HepG2 (cell line): ENCODE results near the gene ETHE1. TPM values are rescaled to one million over a fixed set of nuclear protein-coding genes. Genes with fewer than 3 reads are reported as not detected.
A peak's percentile ranks its signal among the peaks of the same experiment; 100 is the strongest.

ENCODE experiments used
- ATAC-seq: fragments of 200-7000 bp; cut with Tn5 transposase; 3 replicates; pipeline ENCODE4 v1.9.1; 2020; ENCODE audit warnings: mild to moderate bottlenecking, moderate library complexity
- BruUV-seq: library from RNA; stranded (reverse); fragments of 400-500 nt; replicated peaks from 2 replicates; lab custom pipeline; 2021; lab: Mats Ljungman, UMichigan
- CTCF ChIA-PET: fragments of 300-600 bp; formaldehyde crosslinking; extraction: SDS; loops from one replicate; lab custom pipeline; 2021; ENCODE audit warnings: low total read pairs, inconsistent platforms, low intra/inter-chr PET ratio; lab: Yijun Ruan, JAX
- POLR2A ChIA-PET: fragments of 350-600 bp; sonication (Branson Sonifier 250); formaldehyde crosslinking; loops from one replicate; lab custom pipeline; 2020; ENCODE audit warnings: antibody characterized with exemption, inconsistent platforms; lab: Yijun Ruan, JAX
- DNase-seq: peaks from one replicate; pipeline ENCODE4 v3.0.0-alpha.2; 2015; ENCODE audit warnings: low spot score
- FAIRE-seq: peaks from 3 replicates; lab custom pipeline; 2011; peaks lifted over from hg19 to GRCh38; lab: Jason Lieb, UNC
- H2AFZ ChIP-seq: one replicate; pipeline ENCODE4 v1.6.1; 2011; ENCODE audit warnings: low read length, inconsistent platforms
- H3K27ac ChIP-seq: fragments of 300-600 bp; 3 replicates; pipeline ENCODE4 v1.8.0; 2011; ENCODE audit warnings: mixed run types, mild to moderate bottlenecking, mixed read lengths, low read length, inconsistent platforms; ENCODE audit not compliant: insufficient read depth; ENCODE audit errors: extremely low read length
- H3K27me3 ChIP-seq, 2 experiments: fragments of 200-600 bp in 1 of 2; 2 replicates in 1 of 2; 3 replicates in 1 of 2; pipeline versions ENCODE4 v1.6.0 to v1.8.0; 2011; ENCODE audit warnings: low read length in 2 of 2, mild to moderate bottlenecking in 2 of 2, moderate library complexity in 2 of 2, inconsistent platforms in 1 of 2; ENCODE audit not compliant: insufficient read depth in 2 of 2, control insufficient read depth in 1 of 2
- H3K36me3 ChIP-seq, 2 experiments: fragments of 200-600 bp in 1 of 2; replicated peaks in 1 of 2; 2 replicates in 1 of 2; 3 replicates in 1 of 2; pipeline versions ENCODE4 v1.5.1 to v1.8.0; 2011; ENCODE audit warnings: low read length in 2 of 2, inconsistent platforms in 1 of 2; ENCODE audit not compliant: insufficient read depth in 2 of 2, control insufficient read depth in 1 of 2
- H3K4me1 ChIP-seq: 2 replicates; pipeline ENCODE4 v1.5.1; 2012; ENCODE audit warnings: low read length, inconsistent platforms; ENCODE audit not compliant: insufficient read depth
- H3K4me2 ChIP-seq: 2 replicates; pipeline ENCODE4 v1.6.0; 2011; ENCODE audit warnings: low read depth, low read length, inconsistent platforms
- H3K4me3 ChIP-seq, 3 experiments: fragments of 200-600 bp in 1 of 3; sonication (generic), shearing (Covaris generic) in 1 of 3; replicated peaks in 1 of 3; 2 replicates each; pipeline ENCODE4 v1.5.1; 2011 to 2016; ENCODE audit warnings: low read length in 3 of 3, inconsistent platforms in 2 of 3, low read depth in 2 of 3, mild to moderate bottlenecking in 2 of 3, control low read depth in 1 of 3, mixed read lengths in 1 of 3; ENCODE audit not compliant: insufficient read depth in 1 of 3
- H3K79me2 ChIP-seq: one replicate; pipeline ENCODE4 v1.6.1; 2011; ENCODE audit warnings: low read length, inconsistent platforms; ENCODE audit not compliant: insufficient read depth
- H3K9ac ChIP-seq: 2 replicates; pipeline ENCODE4 v1.6.0; 2011; ENCODE audit warnings: mild to moderate bottlenecking, low read depth, low read length, inconsistent platforms; ENCODE audit not compliant: insufficient read depth
- H3K9me3 ChIP-seq: 2 replicates; pipeline ENCODE4 v1.5.1; 2012; ENCODE audit warnings: mild to moderate bottlenecking, low read length
- H4K20me1 ChIP-seq: 2 replicates; pipeline ENCODE4 v1.6.0; 2011; ENCODE audit warnings: inconsistent platforms, mild to moderate bottlenecking, low read length, moderate library complexity; ENCODE audit not compliant: insufficient read depth
- CHCHD3 ChIP-seq: sonication (generic); formaldehyde crosslinking; IDR thresholded peaks from 2 replicates; pipeline ENCODE4 v1.8.0; 2022; ENCODE audit warnings: mild to moderate bottlenecking, missing genetic modification reagents, moderate library complexity
- CHD2 ChIP-seq: IDR thresholded peaks from 2 replicates; pipeline ENCODE4 v1.6.1; 2011; ENCODE audit warnings: low read depth, low read length, improper control_type of control experiment
- HNRNPH1 ChIP-seq: fragments of 200-400 bp; formaldehyde crosslinking; optimal IDR thresholded peaks from 2 replicates; pipeline ENCODE3; 2017; ENCODE audit warnings: mild to moderate bottlenecking, low read depth, low read length
- MTERF4 ChIP-seq: sonication (generic); formaldehyde crosslinking; IDR thresholded peaks from 2 replicates; pipeline ENCODE4 v1.8.0; 2023; ENCODE audit warnings: mild to moderate bottlenecking, missing genetic modification reagents
- PHF20 ChIP-seq: sonication (generic); formaldehyde crosslinking; IDR thresholded peaks from 2 replicates; pipeline ENCODE4 v1.5.0; 2020; ENCODE audit warnings: mild to moderate bottlenecking, missing genetic modification reagents
- ZNF451 ChIP-seq: sonication (generic); formaldehyde crosslinking; IDR thresholded peaks from 2 replicates; pipeline ENCODE4 v1.5.0; 2020; ENCODE audit warnings: mild to moderate bottlenecking, missing genetic modification reagents
- ZNF614 ChIP-seq: IDR thresholded peaks from 2 replicates; pipeline ENCODE4 v1.6.1; 2018; ENCODE audit warnings: missing biosample characterization, missing genetic modification reagents, inconsistent platforms, borderline replicate concordance
- ZNF678 ChIP-seq: sonication (generic); formaldehyde crosslinking; IDR thresholded peaks from 2 replicates; pipeline ENCODE4 v1.4.0; 2020; ENCODE audit warnings: mild to moderate bottlenecking, missing genetic modification reagents
- ZSCAN29 ChIP-seq: sonication (generic); formaldehyde crosslinking; conservative IDR thresholded peaks from 2 replicates; pipeline ENCODE4 v1.4.0; 2020; ENCODE audit warnings: mild to moderate bottlenecking, missing genetic modification reagents
- WGBS: methylation state at CpG from one replicate; pipeline ENCODE4 v1.1.6; 2017; ENCODE audit warnings: low lambda C conversion rate; 5-methylcytosine and 5-hydroxymethylcytosine counted together
- in situ Hi-C: cut with HindIII; loops from 2 replicates; pipeline ENCODE4 v1.10.0; 2017; ENCODE audit warnings: low pct_unique_long_range_greater_than_20kb; ENCODE audit not compliant: extremely low pct_ligation_motif_present
- intact Hi-C: fragments of 100-400 bp; cut with micrococcal nuclease; formaldehyde crosslinking; loops from one replicate; pipeline ENCODE4 v1.10.0; 2022; ENCODE audit not compliant: unreplicated experiment
- polyA plus RNA-seq, 8 experiments: library from polyadenylated mRNA; depleted of rRNA in 3 of 8; stranded (reverse) in 7 of 8; unstranded in 1 of 8; fragments of >200 nt; fragmentation: Illumina TruSeq in 4 of 8; extraction: Trizol in 4 of 8; gene quantifications; 2 replicates each; pipeline versions ENCODE4 v1.2.1 to v1.2.3, GENCODE V29; 2011 to 2016; ENCODE audit warnings: low read depth in 4 of 8, missing spikeins in 1 of 8, mixed read lengths in 1 of 8; ENCODE audit not compliant: insufficient read depth in 1 of 8
- total RNA-seq, 5 experiments: library from RNA; depleted of rRNA; stranded (reverse); fragments of >200 nt; fragmentation: Illumina TruSeq; extraction: Trizol; gene quantifications; 2 replicates each; pipeline ENCODE4 v1.2.3, GENCODE V29; 2016; ENCODE audit warnings: low read depth in 1 of 5
- TF ChIP-seq, protein P1 (sequence below): sonication (generic); formaldehyde crosslinking; IDR thresholded peaks from 2 replicates; pipeline ENCODE4 v1.5.0; 2020; ENCODE audit warnings: mild to moderate bottlenecking, missing genetic modification reagents, borderline replicate concordance
- TF ChIP-seq, protein P2 (sequence below): sonication (generic); formaldehyde crosslinking; IDR thresholded peaks from 2 replicates; pipeline ENCODE4 v1.4.0; 2020; ENCODE audit warnings: mild to moderate bottlenecking, missing genetic modification reagents

ETHE1 gene
- total and polyA plus RNA-seq, 2 of the 13 experiments (the other 11 are each of a cell fraction or from before 2014, with no cell fraction given): 32.5 to 58.4 TPM

- TF ChIP-seq, protein P1, sequence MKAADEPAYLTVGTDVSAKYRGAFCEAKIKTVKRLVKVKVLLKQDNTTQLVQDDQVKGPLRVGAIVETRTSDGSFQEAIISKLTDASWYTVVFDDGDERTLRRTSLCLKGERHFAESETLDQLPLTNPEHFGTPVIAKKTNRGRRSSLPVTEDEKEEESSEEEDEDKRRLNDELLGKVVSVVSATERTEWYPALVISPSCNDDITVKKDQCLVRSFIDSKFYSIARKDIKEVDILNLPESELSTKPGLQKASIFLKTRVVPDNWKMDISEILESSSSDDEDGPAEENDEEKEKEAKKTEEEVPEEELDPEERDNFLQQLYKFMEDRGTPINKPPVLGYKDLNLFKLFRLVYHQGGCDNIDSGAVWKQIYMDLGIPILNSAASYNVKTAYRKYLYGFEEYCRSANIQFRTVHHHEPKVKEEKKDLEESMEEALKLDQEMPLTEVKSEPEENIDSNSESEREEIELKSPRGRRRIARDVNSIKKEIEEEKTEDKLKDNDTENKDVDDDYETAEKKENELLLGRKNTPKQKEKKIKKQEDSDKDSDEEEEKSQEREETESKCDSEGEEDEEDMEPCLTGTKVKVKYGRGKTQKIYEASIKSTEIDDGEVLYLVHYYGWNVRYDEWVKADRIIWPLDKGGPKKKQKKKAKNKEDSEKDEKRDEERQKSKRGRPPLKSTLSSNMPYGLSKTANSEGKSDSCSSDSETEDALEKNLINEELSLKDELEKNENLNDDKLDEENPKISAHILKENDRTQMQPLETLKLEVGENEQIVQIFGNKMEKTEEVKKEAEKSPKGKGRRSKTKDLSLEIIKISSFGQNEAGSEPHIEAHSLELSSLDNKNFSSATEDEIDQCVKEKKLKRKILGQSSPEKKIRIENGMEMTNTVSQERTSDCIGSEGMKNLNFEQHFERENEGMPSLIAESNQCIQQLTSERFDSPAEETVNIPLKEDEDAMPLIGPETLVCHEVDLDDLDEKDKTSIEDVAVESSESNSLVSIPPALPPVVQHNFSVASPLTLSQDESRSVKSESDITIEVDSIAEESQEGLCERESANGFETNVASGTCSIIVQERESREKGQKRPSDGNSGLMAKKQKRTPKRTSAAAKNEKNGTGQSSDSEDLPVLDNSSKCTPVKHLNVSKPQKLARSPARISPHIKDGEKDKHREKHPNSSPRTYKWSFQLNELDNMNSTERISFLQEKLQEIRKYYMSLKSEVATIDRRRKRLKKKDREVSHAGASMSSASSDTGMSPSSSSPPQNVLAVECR (CRISPR knock-in tag): peak; percentile 55; the same call in 1 of the 2 replicates
- TF ChIP-seq ZSCAN29 (CRISPR knock-in tag) (no peak), ZNF678 (no peak), ZNF614 (CRISPR knock-in tag) (no peak), CHCHD3 (CRISPR knock-in tag) (no peak), ZNF451 (0 out of 2 replicates have a peak, but pooled peaks have one; percentile 37), CHD2 (peak; percentile 23; the same call in 1 of the 2 replicates)
Measured at GRCh38 chr19:43499042-43499441, 28.0 kb downstream of the ETHE1 start (continued).

- intact Hi-C loops: no loop called here
- H2AFZ ChIP-seq: no peak overlapping the region
- peak overlapping the region; percentile 37 for H3K9ac ChIP-seq
- DNase-seq: no peak
- peaks cover 42% of the 10 kb centered on the region for H3K4me1 ChIP-seq
- no peaks in the 10 kb centered on the region for H3K9me3 ChIP-seq
- H3K36me3 ChIP-seq: peaks cover 9 to 17% of the 10 kb centered on the region in 2 experiments; a peak in 3 of 5 replicates
- H3K79me2 ChIP-seq: peaks cover 8% of the 10 kb centered on the region
- TF ChIP-seq HNRNPH1 (no peak), PHF20 (CRISPR knock-in tag) (0 out of 2 replicates have a peak, but pooled peaks have one; percentile 14), MTERF4 (CRISPR knock-in tag) (0 out of 2 replicates have a peak, but pooled peaks have one; percentile 18)
- TF ChIP-seq, protein P2, sequence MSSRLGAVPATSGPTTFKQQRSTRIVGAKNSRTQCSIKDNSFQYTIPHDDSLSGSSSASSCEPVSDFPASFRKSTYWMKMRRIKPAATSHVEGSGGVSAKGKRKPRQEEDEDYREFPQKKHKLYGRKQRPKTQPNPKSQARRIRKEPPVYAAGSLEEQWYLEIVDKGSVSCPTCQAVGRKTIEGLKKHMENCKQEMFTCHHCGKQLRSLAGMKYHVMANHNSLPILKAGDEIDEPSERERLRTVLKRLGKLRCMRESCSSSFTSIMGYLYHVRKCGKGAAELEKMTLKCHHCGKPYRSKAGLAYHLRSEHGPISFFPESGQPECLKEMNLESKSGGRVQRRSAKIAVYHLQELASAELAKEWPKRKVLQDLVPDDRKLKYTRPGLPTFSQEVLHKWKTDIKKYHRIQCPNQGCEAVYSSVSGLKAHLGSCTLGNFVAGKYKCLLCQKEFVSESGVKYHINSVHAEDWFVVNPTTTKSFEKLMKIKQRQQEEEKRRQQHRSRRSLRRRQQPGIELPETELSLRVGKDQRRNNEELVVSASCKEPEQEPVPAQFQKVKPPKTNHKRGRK (CRISPR knock-in tag): peak; percentile 90
- peak overlapping the region; percentile 71 for H3K27ac ChIP-seq
- ATAC-seq: no peak
- H3K27me3 ChIP-seq: no peaks in the 10 kb centered on the region
- no peak for FAIRE-seq
- ChIA-PET CTCF (no interaction called here), POLR2A (interaction anchor here (0.9 to 1.6 kb wide), 5 partner anchors 8 to 170 kb away, joined by 3 to 7 read pairs (median 4); no protein-coding TSS in a partner anchor)
- WGBS: 96% methylated on average over 5 of the region's 5 CpGs
- H3K4me3 ChIP-seq: 0 out of 6 replicates have a peak overlapping the region, but pooled peaks of 1 of the 3 experiments have one; percentile 45
- in situ Hi-C loops: no loop called here
- H3K4me2 ChIP-seq: peak overlapping the region; percentile 61
- H4K20me1 ChIP-seq: no peaks in the 10 kb centered on the region
- no TSS peak for BruUV-seq
Measured at GRCh38 chr19:43498233-43498842, 28.7 kb downstream of the ETHE1 start.
